HCEC 1CT (cell line): Measurements from ENCODE around the gene POU2F3.

Experiments used
- DNase-seq: peaks from one replicate; pipeline ENCODE4 v3.0.0-alpha.2; 2017

The POU2F3 gene

DNA sequence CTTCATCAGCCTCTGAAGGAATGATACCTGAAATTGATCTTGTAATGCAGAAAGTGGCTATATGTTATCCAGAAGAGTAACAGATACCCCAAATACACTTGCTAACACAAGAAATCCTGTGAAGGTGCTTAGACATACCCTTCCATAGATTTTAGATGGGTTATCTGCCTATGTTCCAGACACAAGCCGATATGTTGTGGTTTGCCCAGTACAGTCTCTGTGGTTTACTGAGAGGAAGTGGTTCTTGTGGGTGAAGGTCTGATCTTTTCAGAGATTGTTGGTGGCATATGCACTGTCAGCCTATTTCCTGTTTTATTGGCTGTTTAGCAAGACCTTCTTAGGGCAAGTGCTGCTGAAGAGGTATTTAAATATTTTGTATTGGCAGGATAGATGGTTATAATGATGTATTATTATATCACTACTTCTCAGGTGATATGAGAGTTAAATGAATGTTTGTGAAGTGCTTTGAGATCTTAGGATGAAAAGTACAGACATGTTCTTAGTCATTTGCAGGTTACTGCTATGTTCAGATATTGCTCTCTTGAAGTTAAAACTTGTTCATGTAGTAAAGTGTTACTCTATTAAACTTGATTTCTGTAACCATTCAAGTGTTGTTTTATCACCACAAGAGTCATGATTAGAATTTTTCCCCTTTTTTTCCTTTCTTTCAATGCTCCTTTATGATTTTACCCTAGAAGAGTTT lies 104.5 kb downstream of the POU2F3 start:
- peak; percentile 67 for DNase-seq

DNA sequence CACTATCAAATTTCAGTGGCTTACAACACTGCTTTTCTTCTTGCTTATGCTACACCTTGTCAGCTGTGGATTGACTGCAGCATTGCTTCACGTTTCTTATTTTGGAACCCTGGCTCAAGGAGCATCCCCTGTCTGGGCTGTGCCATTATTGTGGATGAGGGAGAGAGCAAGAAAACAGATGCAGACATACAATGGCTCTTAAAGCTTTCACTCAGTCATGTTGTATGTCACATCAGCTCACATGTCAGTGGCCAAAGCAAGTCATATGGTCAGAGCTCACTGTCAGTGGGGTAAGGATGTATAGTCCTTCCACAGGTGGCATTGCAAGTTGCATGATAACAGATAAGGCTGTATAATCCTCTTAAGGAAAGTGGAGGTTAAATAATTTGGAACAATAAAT lies 106.3 kb downstream of the POU2F3 start:
- no peak for DNase-seq

DNA sequence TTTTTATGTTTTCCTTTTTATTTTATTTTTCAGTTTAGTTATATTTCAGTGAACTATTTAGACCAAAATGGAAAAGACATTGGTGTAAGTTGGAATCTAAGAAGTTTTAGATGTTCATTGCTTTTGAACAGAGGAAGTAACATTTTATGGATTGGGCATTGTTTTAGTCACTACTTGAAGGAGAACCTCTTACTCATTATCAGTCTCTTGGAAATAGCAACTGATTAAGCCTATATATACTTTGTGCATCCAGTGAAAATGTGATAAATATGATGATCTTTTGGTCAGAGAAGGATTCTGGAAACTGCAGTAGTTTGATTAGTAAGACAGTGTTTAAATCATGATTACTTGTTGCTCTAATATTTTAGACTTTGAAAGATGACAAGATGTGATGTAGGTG lies 110.7 kb downstream of the POU2F3 start:
- no peak for DNase-seq

DNA sequence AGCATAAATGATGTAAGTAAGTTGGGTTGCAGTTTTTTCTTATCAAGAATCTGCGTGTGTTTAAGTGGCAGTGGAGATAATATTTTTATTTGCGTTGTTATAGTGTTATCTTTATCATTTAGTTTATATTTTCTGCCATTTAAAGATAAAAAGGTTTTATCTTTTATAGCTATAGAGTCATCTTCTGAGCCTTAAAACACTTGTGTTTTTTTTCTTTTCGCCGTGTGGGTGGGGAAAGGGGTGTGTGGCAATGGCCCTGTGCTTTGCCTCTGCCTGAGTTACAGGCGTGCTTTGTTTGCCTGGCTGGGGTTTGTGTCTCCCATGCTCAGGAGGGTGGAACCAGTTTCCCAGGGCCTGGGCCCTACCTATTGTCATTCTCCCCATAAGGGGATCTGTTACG lies 112.5 kb downstream of the POU2F3 start:
- no peak for DNase-seq

DNA sequence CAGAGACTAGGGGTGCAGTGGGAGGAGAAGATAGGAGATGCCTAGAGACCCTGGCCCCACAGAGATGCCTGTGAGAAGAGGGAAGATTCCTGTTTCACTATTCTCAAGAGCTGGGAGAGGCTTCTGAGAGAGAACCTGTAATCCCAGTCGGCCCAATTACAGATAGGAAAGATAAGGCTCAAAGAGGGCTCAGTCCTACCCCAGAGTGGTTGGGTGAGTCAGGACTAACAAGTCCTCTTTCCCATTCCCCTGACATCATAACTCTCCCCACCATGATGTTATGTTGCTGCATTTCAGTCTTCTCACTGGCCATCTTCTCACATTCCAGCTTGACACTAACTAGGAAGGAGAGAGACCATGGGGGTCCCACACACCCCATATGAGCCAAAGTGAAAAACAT lies 114.1 kb downstream of the POU2F3 start:
- DNase-seq = no peak

DNA sequence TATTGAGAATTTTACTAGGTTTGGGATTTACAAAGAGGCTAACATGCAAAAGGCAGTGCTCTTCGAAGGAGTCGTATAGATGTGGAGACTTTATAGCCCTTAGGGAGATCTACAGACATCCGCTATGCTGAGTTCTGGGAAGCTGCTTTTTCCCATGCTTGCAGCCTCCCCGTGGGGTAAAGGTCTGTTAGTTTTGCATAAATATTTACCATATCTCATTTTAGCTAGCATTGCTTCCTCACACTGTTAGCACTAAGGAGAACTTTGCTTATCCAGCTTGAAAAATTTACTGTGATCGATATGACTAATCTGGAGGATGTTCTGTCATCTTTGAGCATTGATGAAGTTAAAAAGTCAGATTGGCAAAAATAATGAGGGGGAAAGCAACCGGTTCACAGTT lies 114.8 kb downstream of the POU2F3 start:
- DNase-seq = no peak

DNA sequence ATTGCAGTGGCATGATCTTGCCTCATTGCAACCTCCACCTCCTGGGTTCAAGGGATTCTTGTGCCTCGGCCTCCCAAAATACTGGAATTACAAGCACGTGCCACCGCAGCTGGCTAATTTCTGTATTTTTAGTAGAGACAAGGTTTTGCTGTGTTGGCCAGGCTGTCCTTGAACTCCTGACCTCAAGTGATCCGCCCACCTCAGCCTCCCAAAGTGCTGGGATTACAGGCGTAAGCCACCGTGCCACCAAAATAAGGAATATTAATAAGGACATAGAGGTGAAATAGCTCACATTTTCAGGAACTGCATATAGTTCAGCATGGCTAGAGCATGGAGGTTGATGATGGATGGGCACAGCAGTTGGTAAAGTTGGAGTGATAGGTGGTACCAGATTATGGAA lies 117.7 kb downstream of the POU2F3 start:
- DNase-seq = no peak

DNA sequence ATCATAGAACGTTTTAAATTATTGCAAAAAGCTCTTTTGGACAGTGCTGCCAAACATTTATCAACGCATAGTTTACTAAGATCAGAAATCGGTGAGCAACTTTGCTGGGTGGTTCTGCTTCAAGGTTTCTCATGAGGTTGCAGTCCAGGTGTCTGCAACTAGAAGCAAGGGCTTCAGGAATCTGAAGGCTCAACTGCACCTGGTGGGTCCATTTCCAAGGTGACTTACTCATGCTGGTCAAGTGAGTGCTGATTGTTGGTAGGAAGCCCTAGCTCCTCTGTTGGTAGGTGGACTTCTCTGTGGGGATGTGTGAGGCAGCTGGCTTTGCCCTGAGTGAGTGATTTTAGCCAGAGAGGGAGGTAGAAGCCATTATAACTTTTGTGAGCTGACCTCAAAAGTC lies 118.8 kb downstream of the POU2F3 start:
- no peak for DNase-seq

DNA sequence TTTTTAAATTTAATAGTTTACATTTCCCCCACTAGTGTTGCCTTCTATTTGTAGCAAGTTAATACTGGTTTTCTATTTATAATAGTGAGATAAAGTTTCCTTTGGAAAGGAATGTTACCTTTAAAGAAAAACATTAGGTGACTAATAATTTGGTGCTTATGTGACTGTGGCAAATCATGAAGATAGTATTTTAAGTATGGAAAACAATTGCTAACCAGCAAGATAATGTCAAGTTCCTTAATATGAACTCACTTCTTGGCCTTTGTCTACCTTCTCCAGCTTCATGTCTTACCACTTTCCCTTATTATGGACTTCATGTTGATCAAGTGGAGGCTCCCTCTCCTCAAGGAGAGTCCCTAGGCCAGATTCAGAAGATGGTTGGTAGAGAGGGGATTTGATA lies 123.5 kb downstream of the POU2F3 start:
- DNase-seq = no peak

DNA sequence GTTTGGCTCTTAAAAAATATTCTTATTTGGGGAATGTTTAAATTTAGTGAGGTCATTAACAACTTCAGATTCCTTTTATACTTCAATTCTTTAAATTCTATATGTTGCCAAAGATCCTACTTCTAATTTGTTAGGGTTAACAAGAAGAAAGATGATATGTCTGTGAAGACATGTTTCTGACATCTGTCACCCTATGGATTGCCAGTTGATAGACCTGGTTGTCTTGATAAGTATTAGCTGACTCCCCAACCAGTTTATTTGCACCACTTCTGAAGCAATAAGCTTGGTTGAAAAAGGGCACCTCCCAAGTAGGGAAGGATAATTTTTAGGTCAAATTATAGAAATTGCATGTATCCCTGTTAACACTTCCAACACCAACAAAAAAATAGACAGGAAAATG lies 125.6 kb downstream of the POU2F3 start:
- no peak for DNase-seq
